Left ventricle myocardium superior (tissue), 1 donor: ENCODE measurements around the gene BSN. TPM values are rescaled to one million over a fixed set of nuclear protein-coding genes. Genes with fewer than 3 reads are reported as not detected.
"Not testable (repeated sequence)": the region's sequence is repeated elsewhere in the genome, so short reads cannot be mapped to it uniquely, and the experiment has no call there.

Experiments used
- ATAC-seq: fragments of 200-7000 bp; cut with Tn5 transposase; one replicate; pipeline ENCODE4 v1.9.1; 2020; ENCODE audit warnings: mild to moderate bottlenecking, moderate library complexity
- DNase-seq: peaks from one replicate; pipeline ENCODE4 v3.0.0-alpha.2; 2020
- intact Hi-C: fragments of 100-400 bp; cut with micrococcal nuclease; formaldehyde crosslinking; loops from one replicate; pipeline ENCODE4 v1.11.0; 2022
- total RNA-seq: library from RNA; stranded (reverse); fragmentation: NEBNext Ultra II Directional; extraction: Animal tissue kit (Norgen Biotek cat#: 25700); gene quantifications from one replicate; pipeline ENCODE4 v1.2.1, GENCODE V29; 2021
- donor health status: DM: no; HTN: yes; CAD: no; lungs with severe emphysema.

The BSN gene
- total RNA-seq, 1 donor from 2014 or later: 0.30 TPM

- intact Hi-C loops: loop anchor here (5.0 kb wide), 1 partner anchor 137 kb away; the partner anchor contains the start of gene APEH
These were observed 19.5 kb upstream of the BSN start for GRCh38 chr3:49534581-49535441.

DNA sequence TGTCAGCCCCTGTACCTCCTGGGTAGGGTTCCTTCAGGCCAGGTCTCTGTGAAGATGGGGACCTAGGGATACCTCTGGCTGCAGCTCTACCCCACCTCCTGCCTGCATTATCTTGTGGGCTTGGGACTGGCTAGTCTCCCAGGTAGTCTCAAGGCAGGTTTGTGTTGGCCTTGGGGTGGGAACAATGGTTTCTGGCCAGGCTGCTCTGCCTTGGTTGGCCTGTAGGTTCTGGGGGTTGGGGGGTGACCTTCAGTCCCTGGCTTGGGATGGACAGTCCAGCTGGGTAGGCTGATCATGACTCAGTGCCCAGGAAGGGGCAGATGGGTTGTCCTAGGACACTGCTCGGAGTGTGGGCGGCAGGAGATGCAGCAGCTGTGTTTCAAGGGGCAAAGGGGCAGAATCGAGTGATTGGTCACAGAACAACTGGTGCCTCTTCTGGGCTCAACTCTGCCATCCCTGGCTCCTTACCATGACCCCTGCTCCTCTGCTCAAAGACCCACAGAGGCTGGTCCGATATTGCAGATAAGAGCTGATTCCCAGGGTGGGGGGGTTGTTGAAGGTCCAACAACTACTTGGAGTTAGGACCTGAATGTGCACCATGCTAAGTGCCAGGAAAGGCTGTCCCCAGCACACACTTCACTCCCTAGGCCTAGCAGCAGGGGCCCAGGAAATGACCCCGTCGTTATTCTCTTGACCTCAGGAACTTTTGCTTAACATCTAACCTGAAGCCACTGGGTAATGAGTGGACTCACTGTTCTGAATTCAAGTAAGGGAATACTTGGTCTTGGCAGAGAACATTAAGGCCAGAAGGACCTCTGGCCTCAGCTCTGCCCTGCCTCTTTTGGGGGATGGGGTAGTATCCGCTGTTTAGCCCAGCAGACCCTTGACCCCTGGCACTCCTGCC lies 18.1 kb upstream of the BSN start:
- intact Hi-C loops: loop anchor here (5.0 kb wide), 1 partner anchor 136 kb away; the partner anchor contains the start of gene APEH
- ATAC-seq: no peak
- no peak for DNase-seq

More at GRCh38 chr3:49534581-49535441, 19.5 kb upstream of the BSN start:
- no peak for DNase-seq
- ATAC-seq: no peak

GRCh38 chr3:49536875-49537533 lies 17.3 kb upstream of the BSN start:
- no peak for ATAC-seq
- DNase-seq: no peak
- intact Hi-C loops: loop anchor here (5.0 kb wide), 1 partner anchor 135 kb away; the partner anchor contains the start of gene APEH

GRCh38 chr3:49539659-49540560 lies 14.4 kb upstream of the BSN start:
- intact Hi-C loops: loop anchor here (5.0 kb wide), 1 partner anchor 132 kb away; the partner anchor contains the start of gene APEH
- peak; percentile 97 for ATAC-seq
- peak; percentile 97 for DNase-seq

DNA sequence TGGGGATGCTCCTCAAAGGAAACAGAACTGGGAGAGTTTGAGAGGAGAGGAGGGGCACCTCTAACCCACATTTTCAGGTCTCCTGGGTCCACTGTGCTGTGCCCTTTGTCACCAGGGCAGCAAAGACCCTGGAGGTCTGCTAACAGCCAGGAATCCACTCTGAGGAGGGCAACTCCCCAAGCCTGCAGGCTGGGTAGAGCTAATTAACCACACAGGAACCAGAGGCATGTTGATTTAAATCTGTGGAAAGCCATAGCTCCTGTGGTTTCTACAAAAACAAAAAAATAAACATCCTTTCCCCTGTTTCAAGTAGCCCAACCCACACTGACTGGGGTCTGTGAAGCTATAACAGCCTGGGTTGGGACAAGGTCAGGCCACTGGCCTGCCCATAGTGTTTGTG lies 2.2 kb upstream of the BSN start:
- DNase-seq (no peak), ATAC-seq (no peak)
- intact Hi-C loops: no loop called here

GRCh38 chr3:49553324-49553691 lies 969 bp upstream of the BSN start:
- ATAC-seq (no peak), DNase-seq (no peak)
- intact Hi-C loops: no loop called here

- ATAC-seq: peak; percentile 64
- intact Hi-C loops: no loop called here
- peak; percentile 81 for DNase-seq
These were observed 472 bp downstream of the BSN start for GRCh38 chr3:49554633-49555265.

- intact Hi-C loops: no loop called here
- no peak for ATAC-seq
- DNase-seq: no peak
These were observed 2.4 kb downstream of the BSN start for GRCh38 chr3:49556500-49557275.

DNA sequence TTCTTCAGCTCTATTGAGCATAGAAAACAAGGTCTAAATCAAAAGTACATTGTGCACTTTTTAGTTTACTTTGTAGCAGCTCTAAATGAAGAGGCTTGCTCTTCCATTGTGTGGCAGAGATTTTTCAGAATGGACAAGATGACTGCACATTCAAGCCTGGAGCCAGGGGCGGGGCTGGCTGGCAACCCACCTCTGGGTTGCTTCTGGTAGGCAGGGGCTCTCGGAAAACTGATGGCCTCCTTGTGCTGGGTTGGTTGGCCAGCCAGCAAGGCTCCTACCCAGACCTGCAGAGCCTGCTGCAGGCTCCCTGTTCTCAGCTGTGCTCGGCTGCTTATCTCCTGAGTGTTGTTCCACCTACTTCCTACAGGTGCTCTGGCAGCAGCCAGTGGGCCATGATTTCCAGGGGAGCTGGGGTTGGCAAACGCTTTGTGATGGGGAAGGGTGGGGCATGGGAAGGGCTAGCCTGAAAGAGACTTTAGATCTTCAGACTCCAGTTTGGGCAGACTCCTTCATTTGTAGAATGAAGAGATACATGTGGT lies 8.8 kb downstream of the BSN start:
- ATAC-seq: no peak
- intact Hi-C loops: no loop called here
- no peak for DNase-seq

DNA sequence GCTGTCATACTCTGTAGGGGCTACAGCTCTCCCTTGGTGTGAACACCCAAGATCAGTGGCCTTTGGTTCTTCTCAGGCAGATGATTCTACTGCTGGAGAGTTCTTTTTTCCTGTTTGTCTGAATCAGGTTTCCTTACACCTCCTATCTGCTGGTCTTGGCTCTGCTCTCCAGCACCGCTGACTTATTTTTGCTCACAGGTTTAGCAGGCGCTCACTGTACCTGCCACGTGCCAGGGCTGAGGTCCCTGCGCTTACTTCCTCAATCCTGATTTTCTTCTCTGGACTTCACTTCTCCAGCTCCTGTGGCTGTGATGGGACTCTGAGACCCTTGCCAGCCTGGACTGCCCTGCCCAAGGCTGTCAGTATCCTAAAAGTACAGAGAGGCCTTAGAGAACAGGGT lies 9.5 kb downstream of the BSN start:
- intact Hi-C loops: no loop called here
- no peak for ATAC-seq
- no peak for DNase-seq

GRCh38 chr3:49566312-49566711 lies 12.0 kb downstream of the BSN start:
- ATAC-seq (no peak), DNase-seq (no peak)
- intact Hi-C loops: no loop called here

GRCh38 chr3:49567406-49567805 lies 13.1 kb downstream of the BSN start:
- intact Hi-C loops: no loop called here
- DNase-seq (no peak), ATAC-seq (no peak)

GRCh38 chr3:49568965-49569364 lies 14.7 kb downstream of the BSN start:
- DNase-seq: no peak
- intact Hi-C loops: no loop called here
- ATAC-seq: no peak

DNA sequence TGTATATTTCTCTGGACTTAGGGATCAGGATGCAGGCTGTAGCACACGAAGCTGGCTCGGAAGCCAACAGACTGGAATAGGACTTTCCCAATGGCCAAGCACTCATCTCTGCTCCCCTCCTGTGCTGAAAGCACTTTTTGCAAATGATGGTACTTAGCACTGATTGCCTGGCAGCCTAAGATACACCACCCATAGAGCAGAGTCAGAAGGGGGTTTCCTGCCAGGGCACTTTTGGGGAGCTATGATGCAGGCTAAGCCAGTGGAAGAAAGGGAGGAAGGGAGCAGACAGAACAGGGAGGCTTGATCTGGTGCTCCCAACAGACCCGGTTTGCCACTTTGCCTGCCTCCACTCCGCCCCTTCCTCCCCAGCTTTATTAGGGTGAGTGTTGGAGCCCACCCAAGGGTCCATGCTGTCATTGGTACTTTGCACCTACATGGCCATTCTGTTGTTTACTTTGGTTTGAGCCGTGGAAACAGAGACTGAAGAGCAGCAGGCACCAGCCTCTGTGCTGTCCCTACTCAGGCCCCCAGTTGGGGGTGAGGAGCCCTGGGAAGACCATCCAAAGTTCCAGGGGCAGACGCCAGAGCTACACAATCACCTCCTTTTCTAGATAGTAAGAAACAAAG lies 15.9 kb downstream of the BSN start:
- no peak for ATAC-seq
- no peak for DNase-seq
- intact Hi-C loops: no loop called here

GRCh38 chr3:49582177-49582576 lies 27.9 kb downstream of the BSN start:
- intact Hi-C loops: no loop called here
- DNase-seq (no peak), ATAC-seq (no peak)

DNA sequence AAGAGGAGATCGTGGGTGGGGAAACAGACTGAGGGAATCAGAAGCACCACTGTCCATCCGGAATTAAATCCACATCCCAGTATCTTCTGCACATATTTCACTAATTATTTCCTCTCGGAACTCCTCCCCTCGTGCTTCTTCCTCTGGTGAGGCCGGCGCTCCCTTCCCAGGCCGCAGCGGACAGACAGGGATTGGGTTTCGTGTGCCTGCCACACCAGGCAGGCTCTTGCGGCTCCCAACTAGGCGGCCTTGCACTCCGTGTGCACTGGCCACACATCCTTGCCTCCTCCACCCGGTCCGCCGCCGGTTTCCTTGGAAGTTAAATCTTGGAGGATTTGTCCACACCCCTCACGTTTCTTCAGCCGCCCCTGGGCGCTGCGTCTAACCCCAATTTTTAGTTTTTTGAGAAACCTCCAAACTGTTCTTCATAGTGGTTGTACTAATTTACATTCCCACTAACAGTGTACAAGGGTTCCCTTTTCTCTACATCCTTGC lies 31.0 kb downstream of the BSN start:
- ATAC-seq, DNase-seq, intact Hi-C loops: not testable (repeated sequence)
